Limb (tissue), 2 donors: Measurements from ENCODE around the gene CRYGN.

Source experiments
- DNase-seq, 2 donors: peaks; one replicate each; pipeline ENCODE4 v3.0.0-alpha.2; 2016; ENCODE audit errors: extremely low spot score in 2 of 2

CRYGN gene

GRCh38 chr7:151392002-151392401, 47.9 kb downstream of the CRYGN start:
- DNase-seq, result no peak

DNA sequence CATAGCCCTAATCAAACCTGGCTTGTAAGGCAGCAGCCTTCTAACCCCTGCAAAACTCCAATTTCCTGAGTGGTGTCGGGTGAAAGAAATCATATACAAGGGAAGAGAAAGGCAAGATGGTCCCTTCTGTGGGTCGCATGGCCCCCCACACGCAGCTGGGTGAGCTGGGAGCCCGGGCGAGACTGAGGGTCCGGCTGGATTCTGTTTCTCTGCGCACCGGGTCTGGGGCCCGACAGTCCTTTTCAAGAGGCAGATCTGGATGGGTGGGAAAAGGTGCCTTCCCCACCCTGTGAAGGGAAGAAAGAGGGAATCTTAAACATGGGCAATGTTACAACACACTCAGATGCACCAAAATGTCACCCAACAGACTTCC, 48.6 kb downstream of the CRYGN start:
- no peak for DNase-seq

GRCh38 chr7:151390598-151391357, 49.2 kb downstream of the CRYGN start:
- no peak for DNase-seq

DNA sequence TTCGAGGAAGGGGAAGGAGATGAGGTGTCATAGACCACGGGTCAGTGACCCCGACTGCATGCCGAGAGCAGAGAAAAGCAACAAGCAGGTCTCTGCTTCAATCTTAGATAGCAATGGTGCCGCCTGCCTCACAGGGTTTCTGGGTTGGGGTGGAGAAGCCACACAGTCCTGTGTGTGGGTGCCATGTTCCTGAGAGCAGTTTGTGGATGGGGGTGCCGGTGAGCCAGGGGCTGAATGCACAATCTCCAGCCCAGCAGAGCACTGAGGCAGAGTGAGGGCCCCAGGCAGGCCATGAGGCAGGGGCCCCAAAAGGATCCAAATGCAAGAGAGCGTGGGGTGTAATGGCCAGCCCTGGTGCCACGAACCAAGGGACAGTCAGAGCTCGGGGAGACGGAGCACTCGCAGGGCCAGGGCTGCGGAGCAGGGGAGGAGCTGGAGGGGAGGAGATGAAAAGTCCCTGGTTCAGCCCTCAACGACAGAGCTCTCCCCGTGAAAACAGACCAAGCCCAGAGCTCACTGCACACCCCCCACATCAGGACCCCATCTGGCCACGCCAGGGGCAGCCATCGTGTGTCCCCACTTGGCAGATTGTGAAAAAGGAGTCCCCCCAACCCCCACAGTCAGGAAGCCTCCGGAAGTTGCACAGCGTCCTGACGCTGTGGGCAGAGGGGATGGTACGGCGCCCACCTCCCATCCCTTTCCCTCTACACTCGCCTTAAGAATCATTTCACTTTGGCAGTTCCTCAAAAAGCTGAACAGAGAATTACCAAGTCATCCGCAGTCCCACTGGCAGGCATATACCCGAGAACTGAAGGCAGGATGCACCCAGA, 50.0 kb downstream of the CRYGN start:
- no peak for DNase-seq

GRCh38 chr7:151389096-151389767, 50.7 kb downstream of the CRYGN start:
- DNase-seq, result no peak

DNA sequence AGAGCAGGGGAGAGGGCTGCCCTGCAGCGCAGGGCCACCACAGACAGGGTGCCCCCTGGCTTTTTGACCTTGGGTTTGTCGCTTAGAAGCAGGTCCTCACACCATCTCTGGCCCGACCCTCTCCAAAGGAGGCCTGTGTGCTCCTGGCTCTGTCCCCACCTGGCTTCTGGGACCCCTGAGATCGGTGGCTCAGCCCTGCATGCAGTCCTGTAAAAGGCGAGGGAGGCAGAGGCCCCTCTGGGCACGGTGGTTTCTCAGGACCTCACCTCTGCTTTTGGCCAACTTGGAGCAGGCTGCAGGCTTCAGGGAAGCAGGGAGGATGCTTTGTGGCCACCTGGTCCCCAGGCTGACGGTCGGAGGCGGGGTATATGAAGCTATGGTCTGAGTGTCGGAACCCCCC, 51.5 kb downstream of the CRYGN start:
- DNase-seq, result no peak

DNA sequence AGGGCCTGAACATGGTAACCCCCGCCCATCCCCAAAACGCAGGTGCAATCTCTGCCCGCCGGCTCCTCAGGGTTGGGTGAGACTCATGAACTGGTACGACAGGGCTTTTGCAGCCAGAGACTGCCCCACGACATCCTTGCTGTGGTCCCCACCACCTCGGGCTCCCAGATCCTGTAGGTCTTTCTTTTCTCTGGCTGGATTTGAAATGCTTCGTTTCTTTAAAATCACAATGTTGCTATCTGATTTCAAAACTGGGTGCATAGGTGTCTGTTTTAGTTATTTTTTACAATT, 52.0 kb downstream of the CRYGN start:
- no peak for DNase-seq

GRCh38 chr7:151387161-151388006, 52.6 kb downstream of the CRYGN start:
- no peak for DNase-seq

- DNase-seq, result no peak
Measured at GRCh38 chr7:151386301-151387160, 53.4 kb downstream of the CRYGN start.

DNA sequence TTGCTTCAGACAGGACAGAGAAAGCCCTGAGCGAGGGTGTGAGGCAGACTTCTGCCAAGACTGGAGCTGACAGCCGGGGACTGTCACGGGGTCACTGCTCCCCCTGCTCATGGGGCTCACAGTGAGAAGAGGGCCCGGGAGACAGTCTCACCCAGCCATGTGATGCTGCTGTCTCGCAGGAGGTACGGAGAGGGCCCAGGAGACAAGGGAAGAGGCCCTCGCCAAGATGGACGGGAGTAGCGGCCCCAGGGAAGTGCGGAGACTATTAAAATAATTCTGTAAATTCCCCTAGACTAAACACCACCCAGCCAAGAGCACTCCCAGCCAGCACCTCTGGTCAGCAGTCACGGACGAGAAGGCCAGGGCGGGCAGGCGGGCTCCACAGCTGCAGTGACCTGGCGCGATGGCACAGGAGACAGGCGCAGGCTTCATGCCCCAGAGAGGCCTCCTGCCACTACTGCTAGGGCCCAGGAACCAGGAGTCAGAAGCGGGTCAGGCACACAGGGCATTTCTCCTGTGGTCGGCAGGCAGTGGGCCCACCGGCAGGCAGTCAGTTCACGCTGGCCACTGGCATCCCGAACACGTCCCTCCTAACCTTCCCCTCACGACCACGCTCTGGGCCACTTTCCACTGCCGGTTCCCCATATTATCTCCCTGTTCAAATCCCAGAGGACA, 54.2 kb downstream of the CRYGN start:
- no peak for DNase-seq

GRCh38 chr7:151384776-151385625, 54.9 kb downstream of the CRYGN start:
- DNase-seq, result no peak

DNA sequence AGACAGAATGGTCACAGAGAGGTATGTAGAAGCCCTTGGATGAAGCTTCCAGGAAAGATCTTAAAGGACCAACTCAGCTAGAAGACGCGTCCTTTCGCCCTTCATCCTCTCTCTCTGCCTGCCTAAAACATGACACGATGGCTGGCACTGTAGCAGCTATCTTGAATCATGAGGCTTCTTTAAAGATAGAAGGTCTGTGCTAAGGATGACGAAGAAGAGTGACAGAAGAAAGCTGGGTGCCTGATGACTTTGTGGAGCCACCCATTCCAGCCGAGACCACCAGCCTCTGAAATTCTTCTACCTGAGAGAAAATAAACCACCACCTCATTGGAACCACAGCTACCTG, 55.6 kb downstream of the CRYGN start:
- no peak for DNase-seq

GRCh38 chr7:151383638-151384351, 56.1 kb downstream of the CRYGN start:
- no peak for DNase-seq

GRCh38 chr7:151382079-151382885, 57.7 kb downstream of the CRYGN start:
- no peak for DNase-seq

- DNase-seq, result no peak
Measured at GRCh38 chr7:151381348-151382078, 58.4 kb downstream of the CRYGN start.

GRCh38 chr7:151381098-151381347, 58.9 kb downstream of the CRYGN start:
- no peak for DNase-seq
